ENCODE data around the gene KIF11. TPM values are rescaled to one million over a fixed set of nuclear protein-coding genes. Genes with fewer than 3 reads are reported as not detected.

Gene KIF11
- total RNA-seq, 1 donor = 4.0 TPM

DNA sequence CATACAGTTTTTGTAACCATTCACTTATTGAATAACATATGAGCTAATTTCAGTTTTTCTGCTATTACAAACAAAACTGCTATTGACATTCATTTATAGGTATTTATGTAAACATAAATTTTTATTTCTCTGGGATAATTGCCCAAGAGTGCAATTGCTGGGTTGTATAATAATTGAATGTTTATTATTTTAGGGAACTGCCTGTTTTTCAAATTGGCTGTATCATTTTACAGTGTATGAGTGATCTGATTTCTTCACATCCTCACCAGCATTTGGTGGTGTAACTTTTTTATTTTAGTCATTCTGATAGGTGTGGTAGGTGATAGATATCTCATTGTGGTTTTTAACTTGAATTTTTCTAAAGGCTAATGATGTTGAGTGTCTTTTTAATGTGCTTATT, 26.4 kb downstream of the KIF11 start:
- Histone ChIP-seq H3K79me2 (ENCODE audit: insufficient read depth, low read length) (peaks cover 4% of the 10 kb centered on the region), H3K36me3 (ENCODE audit: insufficient read depth, low read length) (peaks cover 29% of the 10 kb centered on the region), H3K4me2 (ENCODE audit: insufficient read depth, low read length) (no peak overlapping the region), H4K20me1 (ENCODE audit: insufficient read depth, low read length) (no peaks in the 10 kb centered on the region), H3K27me3 (ENCODE audit: insufficient read depth, low read length) (no peaks in the 10 kb centered on the region), H2AFZ (ENCODE audit: low read length) (no peak overlapping the region), H3K4me1 (ENCODE audit: insufficient read depth, low read length) (no peaks in the 10 kb centered on the region), H3K27ac (ENCODE audit: low read depth, low read length) (no peak overlapping the region), H3K9me3 (ENCODE audit: low read depth, low read length) (no peaks in the 10 kb centered on the region), H3K4me3 (ENCODE audit: insufficient read depth, low read length) (no peak overlapping the region)
- TF ChIP-seq, protein P1, sequence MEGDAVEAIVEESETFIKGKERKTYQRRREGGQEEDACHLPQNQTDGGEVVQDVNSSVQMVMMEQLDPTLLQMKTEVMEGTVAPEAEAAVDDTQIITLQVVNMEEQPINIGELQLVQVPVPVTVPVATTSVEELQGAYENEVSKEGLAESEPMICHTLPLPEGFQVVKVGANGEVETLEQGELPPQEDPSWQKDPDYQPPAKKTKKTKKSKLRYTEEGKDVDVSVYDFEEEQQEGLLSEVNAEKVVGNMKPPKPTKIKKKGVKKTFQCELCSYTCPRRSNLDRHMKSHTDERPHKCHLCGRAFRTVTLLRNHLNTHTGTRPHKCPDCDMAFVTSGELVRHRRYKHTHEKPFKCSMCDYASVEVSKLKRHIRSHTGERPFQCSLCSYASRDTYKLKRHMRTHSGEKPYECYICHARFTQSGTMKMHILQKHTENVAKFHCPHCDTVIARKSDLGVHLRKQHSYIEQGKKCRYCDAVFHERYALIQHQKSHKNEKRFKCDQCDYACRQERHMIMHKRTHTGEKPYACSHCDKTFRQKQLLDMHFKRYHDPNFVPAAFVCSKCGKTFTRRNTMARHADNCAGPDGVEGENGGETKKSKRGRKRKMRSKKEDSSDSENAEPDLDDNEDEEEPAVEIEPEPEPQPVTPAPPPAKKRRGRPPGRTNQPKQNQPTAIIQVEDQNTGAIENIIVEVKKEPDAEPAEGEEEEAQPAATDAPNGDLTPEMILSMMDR (IDR thresholded peaks at IDR 0.05; ENCODE audit: extremely low read depth, low read depth, low read length) = no peak
- peak; percentile 8 for DNase-seq (ENCODE audit: insufficient read length, low spot score, missing footprints)

DNA sequence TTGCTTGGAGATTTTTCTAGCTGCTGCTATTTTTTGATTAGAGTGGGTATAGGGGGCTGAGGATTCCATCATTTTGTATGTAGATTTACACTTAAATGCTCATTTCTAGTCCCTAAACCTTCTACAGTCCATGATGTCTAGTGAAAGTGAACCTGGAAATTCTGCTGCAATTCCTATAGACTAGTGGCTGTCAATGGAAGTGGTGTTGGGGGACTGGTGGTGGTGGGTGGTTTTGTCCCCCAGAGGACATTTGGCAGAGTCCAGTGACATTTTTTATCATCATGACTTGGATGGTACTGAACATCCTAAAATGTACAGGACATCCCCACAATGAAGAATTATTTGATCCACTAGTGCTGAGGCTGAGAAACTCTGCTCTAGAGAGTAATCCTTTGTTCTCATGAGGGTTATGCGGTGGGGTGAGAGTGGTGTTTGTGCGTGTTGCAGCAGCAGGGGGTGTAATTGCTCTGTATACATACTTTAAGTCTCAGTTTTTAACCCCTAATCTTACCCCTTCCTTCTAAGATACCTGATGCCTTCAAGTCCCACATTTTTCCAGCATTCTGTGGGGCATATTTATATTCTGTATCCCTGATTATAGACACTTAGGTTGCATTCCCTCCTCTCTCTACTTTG, 35.0 kb downstream of the KIF11 start:
- H3K27me3 ChIP-seq (ENCODE audit: insufficient read depth, low read length) = no peaks in the 10 kb centered on the region
- no peaks in the 10 kb centered on the region for H3K4me1 ChIP-seq (ENCODE audit: insufficient read depth, low read length)
- H4K20me1 ChIP-seq (ENCODE audit: insufficient read depth, low read length) = no peaks in the 10 kb centered on the region
- H3K4me3 ChIP-seq (ENCODE audit: insufficient read depth, low read length) = no peak overlapping the region
- H3K79me2 ChIP-seq (ENCODE audit: insufficient read depth, low read length) = peaks cover under 1% of the 10 kb centered on the region
- H3K27ac ChIP-seq (ENCODE audit: low read depth, low read length) = no peak overlapping the region
- peak overlapping the region; percentile 57 for H2AFZ ChIP-seq (ENCODE audit: low read length)
- TF ChIP-seq, protein P1 (IDR thresholded peaks at IDR 0.05; ENCODE audit: extremely low read depth, low read depth, low read length) = peak; percentile 10
- peak; percentile 69 for DNase-seq (ENCODE audit: insufficient read length, low spot score, missing footprints)
- H3K9me3 ChIP-seq (ENCODE audit: low read depth, low read length) = no peaks in the 10 kb centered on the region
- H3K4me2 ChIP-seq (ENCODE audit: insufficient read depth, low read length) = no peak overlapping the region
- peaks cover 9% of the 10 kb centered on the region for H3K36me3 ChIP-seq (ENCODE audit: insufficient read depth, low read length)

DNA sequence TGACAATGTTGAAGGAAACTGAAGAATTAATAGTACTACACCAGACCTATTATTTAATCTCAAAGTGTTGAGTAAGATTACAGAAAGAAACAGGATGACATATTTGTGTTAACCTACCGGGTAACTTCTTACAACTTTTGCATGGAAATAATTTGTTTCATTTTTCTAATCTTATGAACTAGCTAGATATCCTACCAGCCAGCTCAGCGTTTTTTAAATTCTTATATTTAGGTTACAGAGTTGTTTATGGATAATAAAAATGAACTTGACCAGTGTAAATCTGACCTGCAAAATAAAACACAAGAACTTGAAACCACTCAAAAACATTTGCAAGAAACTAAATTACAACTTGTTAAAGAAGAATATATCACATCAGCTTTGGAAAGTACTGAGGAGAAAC, 37.0 kb downstream of the KIF11 start:
- H3K9me3 ChIP-seq (ENCODE audit: low read depth, low read length) = no peaks in the 10 kb centered on the region
- H3K4me1 ChIP-seq (ENCODE audit: insufficient read depth, low read length) = no peaks in the 10 kb centered on the region
- H3K79me2 ChIP-seq (ENCODE audit: insufficient read depth, low read length) = no peaks in the 10 kb centered on the region
- H4K20me1 ChIP-seq (ENCODE audit: insufficient read depth, low read length) = no peaks in the 10 kb centered on the region
- H3K27ac ChIP-seq (ENCODE audit: low read depth, low read length) = no peak overlapping the region
- peak overlapping the region; percentile 28 for H2AFZ ChIP-seq (ENCODE audit: low read length)
- no peak overlapping the region for H3K4me3 ChIP-seq (ENCODE audit: insufficient read depth, low read length)
- peaks cover 6% of the 10 kb centered on the region for H3K36me3 ChIP-seq (ENCODE audit: insufficient read depth, low read length)
- no peak overlapping the region for H3K4me2 ChIP-seq (ENCODE audit: insufficient read depth, low read length)
- DNase-seq (ENCODE audit: insufficient read length, low spot score, missing footprints) = no peak
- no peaks in the 10 kb centered on the region for H3K27me3 ChIP-seq (ENCODE audit: insufficient read depth, low read length)
- TF ChIP-seq, protein P1 (IDR thresholded peaks at IDR 0.05; ENCODE audit: extremely low read depth, low read depth, low read length) = no peak

DNA sequence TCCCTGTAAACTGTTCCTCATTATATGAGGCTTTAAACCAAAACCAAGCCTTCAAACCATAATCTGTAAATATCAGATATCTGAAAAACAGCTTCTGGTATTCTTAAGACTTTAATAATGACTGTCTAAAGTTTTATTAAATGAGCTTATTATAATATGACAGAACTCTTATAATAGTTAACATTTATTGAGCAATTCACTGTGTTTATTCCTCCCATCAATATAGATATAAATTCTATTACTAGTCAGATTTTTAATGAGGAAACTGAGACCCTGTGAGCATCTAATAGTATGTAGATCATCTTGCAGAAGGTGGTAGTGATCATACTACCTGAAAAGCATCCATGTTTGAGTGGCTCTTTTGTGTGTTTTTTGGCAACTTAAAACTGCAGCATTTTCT, 45.1 kb downstream of the KIF11 start:
- H3K4me3 ChIP-seq (ENCODE audit: insufficient read depth, low read length) = no peak overlapping the region
- DNase-seq (ENCODE audit: insufficient read length, low spot score, missing footprints) = no peak
- no peaks in the 10 kb centered on the region for H3K27me3 ChIP-seq (ENCODE audit: insufficient read depth, low read length)
- H2AFZ ChIP-seq (ENCODE audit: low read length) = no peak overlapping the region
- no peaks in the 10 kb centered on the region for H4K20me1 ChIP-seq (ENCODE audit: insufficient read depth, low read length)
- H3K27ac ChIP-seq (ENCODE audit: low read depth, low read length) = no peak overlapping the region
- H3K79me2 ChIP-seq (ENCODE audit: insufficient read depth, low read length) = no peaks in the 10 kb centered on the region
- H3K4me1 ChIP-seq (ENCODE audit: insufficient read depth, low read length) = peaks cover 9% of the 10 kb centered on the region
- no peak overlapping the region for H3K4me2 ChIP-seq (ENCODE audit: insufficient read depth, low read length)
- no peaks in the 10 kb centered on the region for H3K9me3 ChIP-seq (ENCODE audit: low read depth, low read length)
- peaks cover 3% of the 10 kb centered on the region for H3K36me3 ChIP-seq (ENCODE audit: insufficient read depth, low read length)
- TF ChIP-seq, protein P1 (IDR thresholded peaks at IDR 0.05; ENCODE audit: extremely low read depth, low read depth, low read length) = no peak

Data from osteoblast (primary cell).